Measurements from ENCODE around the gene AFDN. TPM values are rescaled to one million over a fixed set of nuclear protein-coding genes. Genes with fewer than 3 reads are reported as not detected.

The AFDN gene
- total RNA-seq, 1 donor from 2014 or later: 112 TPM

- Histone ChIP-seq H3K36me3 (ENCODE audit: control insufficient read depth, insufficient read depth, low read length) (no peaks in the 10 kb centered on the region), H3K27me3 (ENCODE audit: control insufficient read depth, insufficient read depth, low read length) (no peaks in the 10 kb centered on the region), H3K4me3 (ENCODE audit: low read depth, low read length) (no peak overlapping the region)
- no peak for TF ChIP-seq CTCF (IDR thresholded peaks at IDR 0.05; ENCODE audit: insufficient read depth, low read length, poor library complexity, severe bottlenecking)
- DNase-seq (ENCODE audit: low read depth): no peak
Observed at GRCh38 chr6:167861424-167861823, 34.7 kb downstream of the AFDN start.

DNA sequence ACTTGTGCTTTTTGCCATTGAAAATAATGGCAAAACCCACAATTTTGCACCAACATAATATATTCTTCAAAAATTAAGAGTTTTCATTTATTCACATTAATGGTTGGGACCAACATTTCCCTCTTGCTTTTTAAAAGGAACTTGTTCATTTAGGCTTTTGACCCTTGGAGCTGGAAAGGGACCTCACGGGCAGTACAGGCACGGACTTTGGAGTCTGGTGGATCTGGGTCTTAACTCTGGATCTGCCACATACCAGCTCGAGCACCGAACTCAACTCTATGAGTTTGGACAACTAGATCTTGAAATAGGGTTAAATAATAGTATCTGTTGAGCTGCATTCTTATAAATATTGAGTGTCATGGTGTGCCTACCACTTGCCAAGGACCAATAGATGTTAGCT is 37.2 kb downstream of the AFDN start:
- Histone ChIP-seq H3K36me3 (ENCODE audit: control insufficient read depth, insufficient read depth, low read length) (no peaks in the 10 kb centered on the region), H3K4me3 (ENCODE audit: low read depth, low read length) (no peak overlapping the region), H3K27me3 (ENCODE audit: control insufficient read depth, insufficient read depth, low read length) (no peaks in the 10 kb centered on the region)
- no peak for TF ChIP-seq CTCF (IDR thresholded peaks at IDR 0.05; ENCODE audit: insufficient read depth, low read length, poor library complexity, severe bottlenecking)
- DNase-seq (ENCODE audit: low read depth): no peak

DNA sequence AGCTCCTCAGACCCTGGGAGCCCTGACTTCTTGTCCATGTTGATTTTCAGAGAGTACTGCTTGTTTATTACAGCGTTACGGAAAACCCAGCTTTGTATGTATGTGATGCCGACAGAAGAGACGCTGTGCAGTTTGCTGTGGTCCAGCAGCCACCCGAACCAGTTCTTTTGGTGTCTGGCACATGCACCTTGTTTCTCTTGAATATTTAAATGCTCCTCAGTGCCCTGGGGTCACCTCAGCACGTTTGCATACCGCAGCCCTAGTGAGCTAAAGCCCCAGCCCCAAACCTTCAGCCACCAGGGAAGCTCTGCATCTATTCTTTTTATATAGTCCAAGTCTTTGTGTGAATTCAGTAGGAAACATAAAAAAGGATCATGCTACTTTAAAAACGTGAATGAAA is 39.9 kb downstream of the AFDN start:
- H3K36me3 ChIP-seq (ENCODE audit: control insufficient read depth, insufficient read depth, low read length): no peaks in the 10 kb centered on the region
- H3K4me3 ChIP-seq (ENCODE audit: low read depth, low read length): no peak overlapping the region
- no peaks in the 10 kb centered on the region for H3K27me3 ChIP-seq (ENCODE audit: control insufficient read depth, insufficient read depth, low read length)
- no peak for DNase-seq (ENCODE audit: low read depth)
- no peak for TF ChIP-seq CTCF (IDR thresholded peaks at IDR 0.05; ENCODE audit: insufficient read depth, low read length, poor library complexity, severe bottlenecking)

- no peak for DNase-seq (ENCODE audit: low read depth)
- no peaks in the 10 kb centered on the region for H3K27me3 ChIP-seq (ENCODE audit: control insufficient read depth, insufficient read depth, low read length)
- H3K36me3 ChIP-seq (ENCODE audit: control insufficient read depth, insufficient read depth, low read length): no peaks in the 10 kb centered on the region
Observed at GRCh38 chr6:167870321-167870720, 43.6 kb downstream of the AFDN start.

GRCh38 chr6:167872538-167873210 is 46.0 kb downstream of the AFDN start:
- H3K27me3 ChIP-seq (ENCODE audit: control insufficient read depth, insufficient read depth, low read length): no peaks in the 10 kb centered on the region
- no peaks in the 10 kb centered on the region for H3K36me3 ChIP-seq (ENCODE audit: control insufficient read depth, insufficient read depth, low read length)
- no peak for DNase-seq (ENCODE audit: low read depth)
- no peak overlapping the region for H3K4me3 ChIP-seq (ENCODE audit: low read depth, low read length)
- no peak for TF ChIP-seq CTCF (IDR thresholded peaks at IDR 0.05; ENCODE audit: insufficient read depth, low read length, poor library complexity, severe bottlenecking)

More at GRCh38 chr6:167870321-167870720, 43.6 kb downstream of the AFDN start:
- no peak overlapping the region for H3K4me3 ChIP-seq (ENCODE audit: low read depth, low read length)
- no peak for TF ChIP-seq CTCF (IDR thresholded peaks at IDR 0.05; ENCODE audit: insufficient read depth, low read length, poor library complexity, severe bottlenecking)
